ENCODE data around the gene SGMS1. TPM values are rescaled to one million over a fixed set of nuclear protein-coding genes. Genes with fewer than 3 reads are reported as not detected.

Gene SGMS1
- total RNA-seq, 1 donor from 2014 or later: 25.6 TPM

- Histone ChIP-seq H3K36me3 (ENCODE audit: insufficient read depth, low read length) (no peaks in the 10 kb centered on the region), H4K20me1 (ENCODE audit: insufficient read depth, low read length) (no peaks in the 10 kb centered on the region), H3K4me2 (ENCODE audit: low read length) (peak overlapping the region; percentile 59), H3K9ac (ENCODE audit: low read length) (no peak overlapping the region), H3K4me1 (ENCODE audit: insufficient read depth, low read length) (peaks cover 20% of the 10 kb centered on the region), H3K4me3 (ENCODE audit: insufficient read depth, low read depth, low read length) (no peak overlapping the region), H3K27me3 (ENCODE audit: insufficient read depth, low read length) (no peaks in the 10 kb centered on the region), H2AFZ (ENCODE audit: low read depth, low read length) (no peak overlapping the region), H3K27ac (ENCODE audit: low read depth, low read length) (no peak overlapping the region), H3K9me3 (ENCODE audit: insufficient read depth, low read depth, low read length) (no peaks in the 10 kb centered on the region), H3K79me2 (ENCODE audit: insufficient read depth, low read length) (no peaks in the 10 kb centered on the region)
- no peaks in the 10 kb centered on the region for H3K4me1 Mint-ChIP-seq (ENCODE audit: low read depth, unreplicated experiment)
- FAIRE-seq (no peak), DNase-seq (ENCODE audit: low read depth) (peak; percentile 47)
- H3K27me3 Mint-ChIP-seq (ENCODE audit: low read depth, unreplicated experiment): no peaks in the 10 kb centered on the region
- H3K4me3 Mint-ChIP-seq (ENCODE audit: unreplicated experiment): no peak overlapping the region
- no peaks in the 10 kb centered on the region for H3K9me3 Mint-ChIP-seq (ENCODE audit: unreplicated experiment)
- no peaks in the 10 kb centered on the region for H3K36me3 Mint-ChIP-seq (ENCODE audit: low read depth, unreplicated experiment)
- no peak overlapping the region for H3K27ac Mint-ChIP-seq (ENCODE audit: unreplicated experiment)
- TF ChIP-seq CTCF (IDR thresholded peaks at IDR 0.05; ENCODE audit: insufficient read depth, low read depth, low read length) (no peak), EZH2 (IDR thresholded peaks at IDR 0.05; ENCODE audit: insufficient read depth, low read length) (no peak)
These were observed 13.1 kb upstream of the SGMS1 start for GRCh38 chr10:50636618-50637579.

- Histone ChIP-seq H3K4me3 (ENCODE audit: insufficient read depth, low read depth, low read length) (no peak overlapping the region), H3K36me3 (ENCODE audit: insufficient read depth, low read length) (no peaks in the 10 kb centered on the region), H3K4me2 (ENCODE audit: low read length) (peak overlapping the region; percentile 63), H3K79me2 (ENCODE audit: insufficient read depth, low read length) (no peaks in the 10 kb centered on the region), H3K9me3 (ENCODE audit: insufficient read depth, low read depth, low read length) (no peaks in the 10 kb centered on the region), H2AFZ (ENCODE audit: low read depth, low read length) (no peak overlapping the region), H3K4me1 (ENCODE audit: insufficient read depth, low read length) (peaks cover 20% of the 10 kb centered on the region), H3K27ac (ENCODE audit: low read depth, low read length) (no peak overlapping the region), H4K20me1 (ENCODE audit: insufficient read depth, low read length) (no peaks in the 10 kb centered on the region), H3K9ac (ENCODE audit: low read length) (no peak overlapping the region), H3K27me3 (ENCODE audit: insufficient read depth, low read length) (no peaks in the 10 kb centered on the region)
- Mint-ChIP-seq H3K4me3 (ENCODE audit: unreplicated experiment) (no peak overlapping the region), H3K9me3 (ENCODE audit: unreplicated experiment) (no peaks in the 10 kb centered on the region), H3K27ac (ENCODE audit: unreplicated experiment) (no peak overlapping the region), H3K36me3 (ENCODE audit: low read depth, unreplicated experiment) (no peaks in the 10 kb centered on the region), H3K4me1 (ENCODE audit: low read depth, unreplicated experiment) (no peaks in the 10 kb centered on the region), H3K27me3 (ENCODE audit: low read depth, unreplicated experiment) (no peaks in the 10 kb centered on the region)
- FAIRE-seq: peak; percentile 43
- TF ChIP-seq EZH2 (IDR thresholded peaks at IDR 0.05; ENCODE audit: insufficient read depth, low read length) (no peak), CTCF (IDR thresholded peaks at IDR 0.05; ENCODE audit: insufficient read depth, low read depth, low read length) (no peak)
- peak; percentile 95 for DNase-seq (ENCODE audit: low read depth)
These were observed 11.5 kb upstream of the SGMS1 start for GRCh38 chr10:50635286-50635685.

DNA sequence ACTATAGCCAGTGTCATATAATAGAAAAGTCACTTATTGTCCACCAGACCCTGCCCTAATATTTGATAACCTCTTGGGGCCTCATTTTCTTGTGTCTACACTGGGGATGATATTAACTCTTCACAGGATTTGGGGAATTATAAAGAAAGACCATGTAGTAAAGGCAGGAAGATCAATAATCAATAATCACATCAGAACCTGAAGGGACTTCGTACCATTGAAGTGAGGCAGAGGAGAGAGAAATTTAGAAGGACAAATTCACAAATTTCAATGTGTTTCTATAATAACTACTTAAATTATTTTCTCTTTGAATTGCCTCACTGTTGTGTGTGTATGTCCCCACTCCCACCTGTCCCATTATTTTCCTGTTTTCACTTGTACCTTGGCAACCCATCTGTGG, 10.7 kb upstream of the SGMS1 start:
- no peaks in the 10 kb centered on the region for H3K9me3 Mint-ChIP-seq (ENCODE audit: unreplicated experiment)
- H3K4me1 ChIP-seq (ENCODE audit: insufficient read depth, low read length): peaks cover 20% of the 10 kb centered on the region
- H3K9me3 ChIP-seq (ENCODE audit: insufficient read depth, low read depth, low read length): no peaks in the 10 kb centered on the region
- no peaks in the 10 kb centered on the region for H3K27me3 Mint-ChIP-seq (ENCODE audit: low read depth, unreplicated experiment)
- H3K79me2 ChIP-seq (ENCODE audit: insufficient read depth, low read length): no peaks in the 10 kb centered on the region
- no peak for FAIRE-seq
- H3K4me3 ChIP-seq (ENCODE audit: insufficient read depth, low read depth, low read length): no peak overlapping the region
- no peak overlapping the region for H3K4me2 ChIP-seq (ENCODE audit: low read length)
- no peaks in the 10 kb centered on the region for H3K36me3 ChIP-seq (ENCODE audit: insufficient read depth, low read length)
- no peak overlapping the region for H3K4me3 Mint-ChIP-seq (ENCODE audit: unreplicated experiment)
- no peaks in the 10 kb centered on the region for H4K20me1 ChIP-seq (ENCODE audit: insufficient read depth, low read length)
- H3K36me3 Mint-ChIP-seq (ENCODE audit: low read depth, unreplicated experiment): no peaks in the 10 kb centered on the region
- no peaks in the 10 kb centered on the region for H3K27me3 ChIP-seq (ENCODE audit: insufficient read depth, low read length)
- no peaks in the 10 kb centered on the region for H3K4me1 Mint-ChIP-seq (ENCODE audit: low read depth, unreplicated experiment)
- no peak for DNase-seq (ENCODE audit: low read depth)
- no peak overlapping the region for H3K27ac Mint-ChIP-seq (ENCODE audit: unreplicated experiment)
- TF ChIP-seq EZH2 (IDR thresholded peaks at IDR 0.05; ENCODE audit: insufficient read depth, low read length): no peak
- TF ChIP-seq CTCF (IDR thresholded peaks at IDR 0.05; ENCODE audit: insufficient read depth, low read depth, low read length): no peak
- H3K27ac ChIP-seq (ENCODE audit: low read depth, low read length): no peak overlapping the region
- no peak overlapping the region for H3K9ac ChIP-seq (ENCODE audit: low read length)
- H2AFZ ChIP-seq (ENCODE audit: low read depth, low read length): no peak overlapping the region
